ENCODE measurements around the gene FGF22.

FGF22 gene

GRCh38 chr19:644363-644762 is 4.7 kb downstream of the FGF22 start:
- no peak for DNase-seq

- DNase-seq = no peak
These were observed 5.1 kb downstream of the FGF22 start for GRCh38 chr19:644789-645188.

GRCh38 chr19:645912-646778 is 6.5 kb downstream of the FGF22 start:
- DNase-seq = no peak

GRCh38 chr19:646779-647565 is 7.3 kb downstream of the FGF22 start:
- DNase-seq = no peak

DNA sequence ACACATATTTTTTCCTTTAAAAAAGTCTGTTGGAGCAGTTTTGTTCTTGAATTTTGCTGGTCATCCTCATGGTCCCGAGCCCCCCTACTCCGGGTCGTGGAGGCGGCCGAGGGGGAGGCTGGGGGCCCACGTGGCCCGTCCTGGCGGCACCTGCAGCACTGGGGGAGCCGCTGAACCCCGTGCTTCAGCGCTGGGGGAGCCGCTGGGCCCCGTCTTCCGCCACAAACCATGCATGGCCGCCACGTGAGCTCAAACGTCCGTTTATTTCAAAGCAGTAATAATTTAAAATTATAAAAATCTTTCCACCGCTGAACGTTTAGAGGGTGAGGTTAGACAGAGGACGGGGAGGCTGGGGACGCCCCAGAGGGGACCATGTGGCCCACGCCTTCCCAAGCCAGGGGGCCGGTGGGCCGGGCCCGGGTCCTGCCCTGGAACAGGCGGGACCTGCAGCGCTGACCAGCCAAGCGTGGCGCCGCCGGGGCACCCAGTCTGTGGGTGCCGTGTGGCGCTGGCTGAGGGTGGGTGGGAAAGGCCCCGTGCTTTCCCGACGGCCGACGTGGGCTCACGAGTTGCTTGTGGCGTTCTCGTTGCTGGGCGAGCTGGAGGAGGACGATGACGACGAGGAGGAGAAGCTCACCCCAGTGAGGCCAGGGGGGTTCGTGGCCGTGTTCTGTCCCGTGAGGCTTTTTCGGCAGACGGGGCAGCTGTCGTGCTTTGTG is 8.0 kb downstream of the FGF22 start:
- DNase-seq = no peak

DNA sequence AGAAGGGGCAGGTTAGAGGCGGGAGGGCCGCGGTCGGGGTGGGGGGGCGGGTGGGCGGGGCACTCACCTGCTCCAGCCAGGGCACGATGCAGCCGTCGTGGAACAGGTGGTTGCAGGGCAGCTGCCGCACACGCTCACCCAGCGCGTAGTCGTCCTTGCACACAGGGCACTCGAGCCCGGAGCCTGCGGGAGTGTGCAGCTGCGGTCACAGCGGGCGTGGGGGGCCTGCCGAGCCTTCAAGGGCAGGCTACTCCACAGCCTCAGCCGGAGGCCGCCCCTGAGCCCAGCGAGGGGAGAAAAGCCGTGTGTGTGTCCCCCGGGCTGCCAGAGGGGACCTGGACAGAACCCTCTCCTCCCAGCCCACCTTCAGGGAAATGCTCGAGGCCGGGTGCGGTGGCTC is 8.6 kb downstream of the FGF22 start:
- no peak for DNase-seq

GRCh38 chr19:648904-649801 is 9.5 kb downstream of the FGF22 start:
- DNase-seq = no peak

DNA sequence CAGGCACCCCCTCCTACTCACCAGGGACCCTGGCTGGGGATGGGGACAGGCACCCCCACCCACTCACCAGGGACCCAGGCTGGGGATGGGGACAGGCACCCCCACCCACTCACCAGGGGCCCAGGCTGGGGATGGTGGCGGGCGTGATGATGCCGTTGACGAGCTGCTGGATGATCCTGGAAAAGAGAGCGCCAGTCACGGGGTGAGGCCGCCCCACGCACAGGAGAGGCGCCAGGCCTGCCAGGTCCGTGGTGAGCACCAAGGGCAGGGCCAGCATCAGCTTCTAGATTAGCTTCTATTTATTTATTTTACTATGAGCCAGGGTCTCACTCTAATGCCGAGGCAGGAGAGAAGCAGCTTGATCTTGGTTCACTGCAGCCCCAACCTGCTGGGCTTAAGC is 10.4 kb downstream of the FGF22 start:
- no peak for DNase-seq

- DNase-seq = no peak
These were observed 11.6 kb downstream of the FGF22 start for GRCh38 chr19:651114-651818.

GRCh38 chr19:651991-652390 is 12.3 kb downstream of the FGF22 start:
- DNase-seq = no peak

GRCh38 chr19:652467-653389 is 13.0 kb downstream of the FGF22 start:
- DNase-seq = no peak

GRCh38 chr19:653425-653824 is 13.7 kb downstream of the FGF22 start:
- no peak for DNase-seq

- no peak for DNase-seq
These were observed 16.0 kb downstream of the FGF22 start for GRCh38 chr19:655691-656090.

GRCh38 chr19:656751-657559 is 17.3 kb downstream of the FGF22 start:
- no peak for DNase-seq

DNA sequence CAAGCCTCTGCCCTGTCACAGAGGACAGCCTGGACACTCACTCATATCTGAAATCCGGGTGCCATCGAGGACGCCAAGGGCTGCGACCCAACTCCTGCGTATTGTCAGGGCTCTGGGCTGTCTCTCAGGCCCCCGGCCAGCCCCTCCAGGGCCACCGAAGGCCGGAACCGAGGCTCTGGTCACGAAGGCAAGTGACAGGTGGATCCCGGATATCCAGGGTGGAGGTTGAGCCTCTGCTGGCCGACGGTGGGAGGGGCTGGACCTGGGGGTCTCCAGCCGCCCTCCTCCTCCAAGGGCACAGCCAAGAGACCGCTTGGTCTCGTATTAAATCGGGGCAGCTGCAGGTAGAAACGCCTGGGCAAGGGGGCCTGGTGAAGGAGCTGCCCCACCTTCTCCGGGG is 17.9 kb downstream of the FGF22 start:
- DNase-seq = no peak

DNA sequence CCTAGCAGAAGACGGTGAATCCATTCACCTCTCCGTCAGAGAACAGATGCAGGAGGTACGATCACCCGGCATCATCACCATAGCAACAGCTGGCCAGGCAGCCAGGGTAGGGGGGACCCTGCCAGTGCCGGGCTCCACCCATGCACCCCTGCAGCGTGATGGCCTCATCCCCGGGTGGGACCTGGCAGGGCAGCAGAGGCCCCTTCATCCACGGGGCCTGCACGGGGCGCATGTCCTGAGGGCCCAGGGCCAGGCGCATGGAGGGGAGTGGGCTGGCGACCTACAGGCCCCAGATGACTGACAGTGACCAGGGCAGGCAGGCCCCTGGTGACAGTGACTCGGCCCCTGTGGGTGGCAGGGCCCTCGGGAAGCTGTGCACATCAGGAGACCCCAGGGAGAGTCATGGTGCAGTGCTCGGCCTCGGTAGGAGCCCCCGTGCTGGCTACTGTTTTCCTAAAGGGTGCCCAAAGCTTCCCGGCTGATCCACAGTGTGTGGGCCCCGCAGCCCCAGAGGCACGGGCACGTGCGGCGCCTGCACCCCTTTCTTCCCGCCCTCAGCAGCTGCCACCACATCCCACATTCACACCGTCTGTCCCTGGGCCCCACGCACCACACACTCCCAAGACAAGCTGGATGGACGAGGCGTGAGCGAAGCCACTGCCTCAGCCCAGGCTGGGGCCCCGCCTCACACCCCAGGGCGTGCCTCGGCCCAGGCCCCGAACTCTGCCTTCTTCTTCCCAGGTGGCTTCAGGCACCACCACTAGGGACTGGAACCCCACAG is 18.6 kb downstream of the FGF22 start:
- no peak for DNase-seq

DNA sequence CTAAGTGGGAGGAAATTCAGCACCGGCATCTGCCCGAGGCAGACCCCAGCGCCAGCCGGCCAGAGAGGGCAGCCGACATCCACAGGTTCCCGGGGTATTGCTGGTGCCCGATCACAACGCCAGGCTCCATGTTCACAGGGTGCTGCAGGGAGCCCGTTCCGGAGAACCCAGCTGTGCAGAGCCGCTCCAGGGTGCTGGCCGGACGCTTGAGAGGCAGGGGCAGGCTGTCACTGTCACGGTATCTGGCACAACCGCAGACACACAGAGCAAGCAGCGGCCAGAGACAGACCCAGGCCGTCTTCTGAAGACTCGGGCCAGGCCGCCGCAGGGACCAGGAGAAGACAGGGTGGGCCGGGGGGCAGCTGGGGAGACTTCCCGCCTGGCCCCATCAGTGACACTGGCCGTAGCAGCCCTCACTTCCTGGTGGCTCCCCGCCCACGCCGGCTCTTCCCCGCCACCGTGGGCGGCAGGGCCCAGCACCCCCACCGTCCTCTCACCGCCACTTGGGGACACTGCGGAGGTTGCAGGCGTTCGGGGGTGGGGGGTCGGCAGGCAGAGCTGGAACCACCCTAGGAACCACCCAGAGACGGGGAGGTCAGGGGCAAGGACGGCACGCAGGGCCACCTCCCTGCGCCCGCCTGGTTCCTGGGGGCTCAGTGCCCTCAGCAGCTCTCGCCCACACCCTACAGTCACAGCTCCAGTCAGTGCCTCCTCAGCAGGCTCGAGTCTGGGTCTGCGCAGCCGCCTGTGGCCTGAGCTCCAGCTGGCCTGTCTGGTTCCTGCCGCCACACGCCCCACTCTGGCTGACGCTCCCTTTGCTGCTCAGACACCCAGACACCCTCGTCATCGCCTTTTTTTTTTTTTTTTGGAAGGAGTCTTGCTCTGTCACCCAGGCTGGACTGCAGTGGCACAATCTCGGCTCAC is 19.5 kb downstream of the FGF22 start:
- DNase-seq = no peak
